B cell (primary cell): Measurements from ENCODE around the gene HGS. TPM values are rescaled to one million over a fixed set of nuclear protein-coding genes. Genes with fewer than 3 reads are reported as not detected.

Source experiments
- ATAC-seq: fragments of 200-7000 bp; cut with Tn5 transposase; one replicate; pipeline ENCODE4 v1.10.0; 2021; ENCODE audit warnings: low read depth, mild to moderate bottlenecking, moderate number of reproducible peaks, moderate library complexity
- CTCF ChIA-PET: fragments of 350-600 bp; sonication (Branson Sonifier 250); formaldehyde crosslinking; loops from one replicate; lab custom pipeline; 2021; ENCODE audit warnings: antibody characterized with exemption, inconsistent platforms; lab: Charles Lee
- POLR2A ChIA-PET: fragments of 350-600 bp; sonication (Branson Sonifier 250); formaldehyde crosslinking; loops from one replicate; lab custom pipeline; 2021; ENCODE audit warnings: antibody characterized with exemption; lab: Charles Lee
- DNase-seq: peaks from one replicate; pipeline ENCODE4 v3.0.0; 2013
- H2AFZ ChIP-seq: 2 replicates; pipeline ENCODE4 v1.6.1; 2012; ENCODE audit warnings: mild to moderate bottlenecking, low read depth, low read length; ENCODE audit not compliant: insufficient read depth, poor library complexity, severe bottlenecking
- H3K27ac ChIP-seq, 2 donors: 1 replicate in 1 of 2; 2 replicates in 1 of 2; pipeline ENCODE4 v1.5.1; 2012 to 2013; ENCODE audit warnings: low read length in 2 of 2, mild to moderate bottlenecking in 2 of 2, moderate library complexity in 1 of 2
- H3K27me3 ChIP-seq, 4 experiments: fragments of 200-600 bp in 1 of 4; sonication (generic) in 1 of 4; replicated peaks in 1 of 4; 1 replicate in 2 of 4; 2 replicates in 2 of 4; pipeline versions ENCODE4 v1.6.1 to v1.7.0; 2013 to 2016; ENCODE audit warnings: low read length in 3 of 4, mild to moderate bottlenecking in 2 of 4, mixed read lengths in 1 of 4, moderate library complexity in 1 of 4; ENCODE audit not compliant: insufficient read depth in 4 of 4, control insufficient read depth in 3 of 4; ENCODE audit errors: control extremely low read depth in 1 of 4
- H3K36me3 ChIP-seq, 2 experiments: replicated peaks in 1 of 2; 1 replicate in 1 of 2; 2 replicates in 1 of 2; pipeline versions ENCODE4 v1.6.1 to v1.7.1; 2013; ENCODE audit warnings: low read length in 1 of 2; ENCODE audit not compliant: insufficient read depth in 2 of 2, control insufficient read depth in 1 of 2; ENCODE audit errors: control extremely low read depth in 1 of 2, extremely low read depth in 1 of 2
- H3K4me1 ChIP-seq, 2 donors: fragments of 200-600 bp in 1 of 2; sonication (generic) in 1 of 2; 1 replicate in 1 of 2; 2 replicates in 1 of 2; pipeline versions ENCODE4 v1.5.1 to v1.6.1; 2013 to 2017; ENCODE audit warnings: low read length in 2 of 2; ENCODE audit not compliant: control insufficient read depth in 2 of 2, insufficient read depth in 2 of 2
- H3K4me2 ChIP-seq: replicated peaks from 2 replicates; pipeline ENCODE3; 2012; ENCODE audit warnings: mild to moderate bottlenecking, low read depth, low read length; ENCODE audit not compliant: poor library complexity, severe bottlenecking
- H3K4me3 ChIP-seq, 5 experiments: fragments of 200-600 bp in 1 of 5; sonication (generic) in 1 of 5; 1 replicate in 3 of 5; 2 replicates in 2 of 5; pipeline versions ENCODE4 v1.5.1 to v1.7.0; 2011 to 2016; ENCODE audit warnings: low read length in 4 of 5, mild to moderate bottlenecking in 4 of 5, low read depth in 2 of 5, control low read depth in 1 of 5, moderate library complexity in 1 of 5; ENCODE audit not compliant: insufficient read depth in 1 of 5; ENCODE audit errors: control extremely low read depth in 1 of 5, extremely low read depth in 1 of 5
- H3K79me2 ChIP-seq: fragments of 200-600 bp; sonication (generic); one replicate; pipeline ENCODE4 v1.6.0; 2016; ENCODE audit warnings: low read length; ENCODE audit not compliant: control insufficient read depth, insufficient read depth
- H3K9ac ChIP-seq: fragments of 200-600 bp; sonication (generic); 2 replicates; pipeline ENCODE4 v1.6.1; 2017; ENCODE audit warnings: mild to moderate bottlenecking, low read length, moderate library complexity
- H3K9me3 ChIP-seq, 3 donors: one replicate each; pipeline versions ENCODE4 v1.6.1 to v1.7.1; 2013; ENCODE audit warnings: low read length in 2 of 3; ENCODE audit not compliant: control insufficient read depth in 2 of 3, insufficient read depth in 1 of 3; ENCODE audit errors: control extremely low read depth in 1 of 3
- H4K20me1 ChIP-seq: 2 replicates; pipeline ENCODE4 v1.6.0; 2012; ENCODE audit warnings: mild to moderate bottlenecking, low read length; ENCODE audit not compliant: insufficient read depth, control insufficient read depth, poor library complexity, severe bottlenecking
- H3K27ac Mint-ChIP-seq: one replicate; pipeline ENCODE4 v1.8.0; 2021; ENCODE audit warnings: mixed read lengths
- H3K27me3 Mint-ChIP-seq: one replicate; pipeline ENCODE4 v1.8.0; 2021; ENCODE audit warnings: mixed read lengths
- H3K4me1 Mint-ChIP-seq: one replicate; pipeline ENCODE4 v1.8.0; 2021; ENCODE audit warnings: mixed read lengths
- H3K4me3 Mint-ChIP-seq: one replicate; pipeline ENCODE4 v1.8.0; 2021; ENCODE audit warnings: mixed read lengths
- H3K9me3 Mint-ChIP-seq: one replicate; pipeline ENCODE4 v1.8.0; 2022; ENCODE audit warnings: mixed read lengths; ENCODE audit not compliant: insufficient read depth
- CTCF ChIP-seq: fragments of 200-600 bp; IDR thresholded peaks from one replicate; pipeline ENCODE4 v1.8.0; 2022; ENCODE audit warnings: antibody characterized with exemption, mild to moderate bottlenecking
- EZH2 ChIP-seq: IDR thresholded peaks from 2 replicates; pipeline ENCODE4 v1.6.1; 2012; ENCODE audit warnings: borderline replicate concordance, low read depth, mild to moderate bottlenecking, moderate library complexity, low read length; ENCODE audit not compliant: insufficient read depth, poor library complexity, severe bottlenecking
- WGBS: methylation state at CpG from one replicate; pipeline ENCODE4 v1.1.5; 2013; ENCODE audit warnings: missing lambda C conversion rate; ENCODE audit not compliant: insufficient coverage; 5-methylcytosine and 5-hydroxymethylcytosine counted together
- intact Hi-C: fragments of 100-400 bp; cut with micrococcal nuclease; formaldehyde crosslinking; loops from one replicate; pipeline ENCODE4 v1.10.0; 2022
- polyA plus RNA-seq: library from polyadenylated mRNA; depleted of rRNA; stranded (reverse); fragments of >200 nt; gene quantifications from 2 replicates; pipeline ENCODE4 v1.2.3, GENCODE V29; 2012
- total RNA-seq, 2 donors: library from RNA; stranded (reverse); fragments of 120-200 nt in 1 of 2; gene quantifications; 1 replicate in 1 of 2; 2 replicates in 1 of 2; pipeline versions ENCODE4 v1.2.3 to v1.2.4, GENCODE V29; 2013 to 2022

HGS gene
- total and polyA plus RNA-seq, 2 donors (not counting 1 experiment from before 2014, with no cell fraction given): 184 to 220 TPM

- Mint-ChIP-seq H3K27ac (peak overlapping the region; percentile 66), H3K4me3 (peak overlapping the region; percentile 80), H3K9me3 (no peaks in the 10 kb centered on the region), H3K4me1 (peaks cover 12% of the 10 kb centered on the region), H3K27me3 (peaks cover 22% of the 10 kb centered on the region)
- Histone ChIP-seq H3K4me3 (peak overlapping the region in 4 of 5 experiments; percentile 22 to 62 (median 38)), H3K27ac (no peak overlapping the region), H2AFZ (peak overlapping the region; percentile 83), H4K20me1 (no peaks in the 10 kb centered on the region), H3K79me2 (no peaks in the 10 kb centered on the region), H3K27me3 (peaks cover 0 to 38% (median 4%) of the 10 kb centered on the region in 4 experiments), H3K9ac (peak overlapping the region; percentile 53), H3K4me1 (peaks cover 6 to 13% of the 10 kb centered on the region in 2 donors), H3K36me3 (no peaks in the 10 kb centered on the region), H3K4me2 (peak overlapping the region; percentile 85), H3K9me3 (no peaks in the 10 kb centered on the region)
- WGBS: 19% methylated on average over 27 of the region's 30 CpGs
- peak; percentile 76 for ATAC-seq
- intact Hi-C loops: no loop called here
- TF ChIP-seq CTCF: no peak
- TF ChIP-seq EZH2: no peak
- CTCF ChIA-PET: interaction anchor here (0.7 to 2.3 kb wide), 5 partner anchors 9 to 157 kb away, joined by 3 to 6 read pairs (median 3); partner anchors contain the start of gene MCRIP1
- POLR2A ChIA-PET: no interaction called here
- peak; percentile 71 for DNase-seq
These were observed 51.7 kb downstream of the HGS start for GRCh38 chr17:81735264-81736102.
